ENCODE data around the gene NSMCE1.

GRCh38 chr16:27237219-27238015, 31.2 kb downstream of the NSMCE1 start:
- TF ChIP-seq CTCF (IDR thresholded peaks at IDR 0.05; ENCODE audit: insufficient read depth, low read length), result no peak
- TF ChIP-seq REST (IDR thresholded peaks at IDR 0.05; ENCODE audit: insufficient replicate concordance, low read depth), result no peak
